Right lobe of liver (tissue), 6 donors: ENCODE data around the gene RERE. TPM values are rescaled to one million over a fixed set of nuclear protein-coding genes. Genes with fewer than 3 reads are reported as not detected.
A peak's percentile ranks its signal among the peaks of the same experiment; 100 is the strongest.

Experiments
- ATAC-seq, 4 donors: fragments of 200-7000 bp; cut with Tn5 transposase; one replicate each; pipeline ENCODE4 v1.9.1; 2020; ENCODE audit warnings: mild to moderate bottlenecking in 4 of 4, moderate library complexity in 4 of 4
- DNase-seq, 3 donors: peaks; one replicate each; pipeline ENCODE4 v3.0.0-alpha.2; 2020
- H3K27ac ChIP-seq, 3 donors: fragments of 200-600 bp; one replicate each; pipeline ENCODE4 v1.8.0; 2022
- H3K27me3 ChIP-seq, 2 donors: fragments of 200-600 bp; one replicate each; pipeline ENCODE4 v1.8.0; 2022
- H3K36me3 ChIP-seq, 4 donors: fragments of 200-600 bp; sonication (generic) in 1 of 4; one replicate each; pipeline versions ENCODE4 v1.5.1 to v1.8.0; 2017 to 2022; ENCODE audit warnings: control low read depth in 1 of 4
- H3K4me1 ChIP-seq, 4 donors: fragments of 200-600 bp; sonication (generic) in 1 of 4; one replicate each; pipeline versions ENCODE4 v1.5.1 to v1.8.0; 2017 to 2022; ENCODE audit warnings: control low read depth in 1 of 4
- H3K4me3 ChIP-seq, 3 donors: fragments of 200-600 bp; one replicate each; pipeline ENCODE4 v1.8.0; 2022
- H3K9me3 ChIP-seq, 4 donors: fragments of 200-600 bp; sonication (generic) in 1 of 4; one replicate each; pipeline versions ENCODE4 v1.5.1 to v1.8.0; 2017 to 2022; ENCODE audit warnings: control low read depth in 1 of 4
- POLR2A ChIP-seq: fragments of 450-650 bp; IDR thresholded peaks from one replicate; pipeline ENCODE4 v1.6.1; 2017; ENCODE audit warnings: antibody characterized with exemption, mild to moderate bottlenecking
- WGBS: methylation state at CpG from one replicate; pipeline ENCODE4 v1.1.6; 2018; ENCODE audit warnings: low coverage, low lambda C conversion rate; ENCODE audit not compliant: insufficient coverage; ENCODE audit errors: missing lambda C conversion rate; 5-methylcytosine and 5-hydroxymethylcytosine counted together
- intact Hi-C, 2 donors: fragments of 100-400 bp; cut with DNase I; formaldehyde crosslinking; loops; one replicate each; pipeline versions ENCODE4 v1.11.2 to v1.14.1; 2022
- total RNA-seq, 6 experiments: library from RNA; depleted of rRNA in 2 of 6; stranded (reverse); fragments of >200 nt in 2 of 6; fragmentation: NEBNext Ultra II Directional in 3 of 6; extraction: Animal tissue kit (Norgen Biotek cat#: 25700) in 3 of 6; gene quantifications; one replicate each; pipeline versions ENCODE4 v1.1.0 to v1.2.4, GENCODE V29; 2016 to 2023
- TF ChIP-seq, protein P1 (sequence below), 4 donors: fragments of 200-600 bp in 3 of 4; fragments of 450-650 bp in 1 of 4; IDR thresholded peaks; one replicate each; pipeline versions ENCODE4 v1.5.1 to v1.8.0; 2016 to 2022; ENCODE audit warnings: antibody characterized with exemption in 4 of 4, mild to moderate bottlenecking in 2 of 4
- donor health status: DM: no; HTN: yes; CAD: no.
- donor health status: DM: no; HTN: no; CAD: no.
- donor health status: DM: no; HTN: no; CAD: no.
- donor health status: DM: no; HTN: yes; CAD: no.
- donor health status: DM: no; HTN: yes; CAD: no.

The RERE gene
- total RNA-seq, 6 experiments from 2014 or later, result 17.5 to 38.4 (median 25.0) TPM

- Histone ChIP-seq H3K27me3 (no peaks in the 10 kb centered on the region), H3K27ac (peak overlapping the region; percentile 73 to 82 (median 79)), H3K9me3 (no peaks in the 10 kb centered on the region), H3K4me3 (peak overlapping the region; percentile 25 to 52 (median 51)), H3K4me1 (peaks cover 0 to 18% (median 3%) of the 10 kb centered on the region in 4 donors), H3K36me3 (no peaks in the 10 kb centered on the region)
- WGBS, result 10% methylated on average over 9 of the region's 11 CpGs
- ATAC-seq, result peak; percentile 97 to 99 (median 98)
- TF ChIP-seq, protein P1, sequence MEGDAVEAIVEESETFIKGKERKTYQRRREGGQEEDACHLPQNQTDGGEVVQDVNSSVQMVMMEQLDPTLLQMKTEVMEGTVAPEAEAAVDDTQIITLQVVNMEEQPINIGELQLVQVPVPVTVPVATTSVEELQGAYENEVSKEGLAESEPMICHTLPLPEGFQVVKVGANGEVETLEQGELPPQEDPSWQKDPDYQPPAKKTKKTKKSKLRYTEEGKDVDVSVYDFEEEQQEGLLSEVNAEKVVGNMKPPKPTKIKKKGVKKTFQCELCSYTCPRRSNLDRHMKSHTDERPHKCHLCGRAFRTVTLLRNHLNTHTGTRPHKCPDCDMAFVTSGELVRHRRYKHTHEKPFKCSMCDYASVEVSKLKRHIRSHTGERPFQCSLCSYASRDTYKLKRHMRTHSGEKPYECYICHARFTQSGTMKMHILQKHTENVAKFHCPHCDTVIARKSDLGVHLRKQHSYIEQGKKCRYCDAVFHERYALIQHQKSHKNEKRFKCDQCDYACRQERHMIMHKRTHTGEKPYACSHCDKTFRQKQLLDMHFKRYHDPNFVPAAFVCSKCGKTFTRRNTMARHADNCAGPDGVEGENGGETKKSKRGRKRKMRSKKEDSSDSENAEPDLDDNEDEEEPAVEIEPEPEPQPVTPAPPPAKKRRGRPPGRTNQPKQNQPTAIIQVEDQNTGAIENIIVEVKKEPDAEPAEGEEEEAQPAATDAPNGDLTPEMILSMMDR (IDR thresholded peaks at IDR 0.05), result no peak
- TF ChIP-seq POLR2A, result peak; percentile 32
- DNase-seq, result peak; percentile 65 to 92 (median 82)
- intact Hi-C loops, result no loop called here
Observed at GRCh38 chr1:8525558-8526275, 291.7 kb downstream of the RERE start.

- 14% methylated on average over 6 of the region's 6 CpGs for WGBS
- Histone ChIP-seq H3K27ac (peak overlapping the region; percentile 73 to 82 (median 79)), H3K27me3 (no peaks in the 10 kb centered on the region), H3K9me3 (no peaks in the 10 kb centered on the region), H3K4me3 (peak overlapping the region; percentile 25 to 52 (median 51)), H3K4me1 (peaks cover 0 to 18% (median 3%) of the 10 kb centered on the region in 4 donors), H3K36me3 (no peaks in the 10 kb centered on the region)
- peak; percentile 8 to 21 (median 14) for ATAC-seq
- no peak for TF ChIP-seq POLR2A
- TF ChIP-seq, protein P1 (IDR thresholded peaks at IDR 0.05), result no peak
- peak in 1 of 3 donors; percentile 51 for DNase-seq
- intact Hi-C loops, result no loop called here
Observed at GRCh38 chr1:8525216-8525557, 292.3 kb downstream of the RERE start.

DNA sequence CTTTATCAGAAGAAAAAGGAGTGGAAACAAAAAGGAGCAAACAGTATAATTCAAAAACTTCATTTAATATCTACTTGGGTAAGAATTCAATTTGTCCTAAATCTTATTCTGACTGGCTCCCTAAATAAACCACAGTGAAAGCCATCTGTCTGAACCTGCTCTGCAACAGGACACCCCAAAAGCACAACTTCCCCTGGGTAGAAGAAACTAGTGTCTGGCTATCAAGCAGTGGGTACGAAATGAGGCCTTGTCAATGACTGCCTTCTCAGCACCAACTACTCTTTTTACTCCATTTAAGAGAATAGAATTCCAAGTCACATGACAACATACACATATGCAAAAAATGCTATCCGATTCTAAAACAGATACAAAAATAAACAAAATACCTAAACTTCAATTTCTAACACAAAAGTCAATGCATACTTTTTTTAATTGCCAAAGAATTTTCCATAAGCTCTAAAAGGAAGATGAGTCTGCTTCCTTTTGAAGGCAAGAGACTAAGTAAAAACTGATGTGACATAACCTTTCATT lies 292.7 kb downstream of the RERE start:
- Histone ChIP-seq H3K9me3 (no peaks in the 10 kb centered on the region), H3K36me3 (no peaks in the 10 kb centered on the region), H3K4me3 (peak overlapping the region; percentile 25 to 52 (median 51)), H3K4me1 (peaks cover 0 to 18% (median 3%) of the 10 kb centered on the region in 4 donors), H3K27me3 (no peaks in the 10 kb centered on the region), H3K27ac (peak overlapping the region; percentile 73 to 82 (median 79))
- DNase-seq (no peak), ATAC-seq (no peak)
- WGBS, result 49% methylated on average over 2 of the region's 2 CpGs
- TF ChIP-seq, protein P1 (IDR thresholded peaks at IDR 0.05), result no peak
- no peak for TF ChIP-seq POLR2A
- intact Hi-C loops, result no loop called here

GRCh38 chr1:8523666-8524206 lies 293.7 kb downstream of the RERE start:
- Histone ChIP-seq H3K36me3 (no peaks in the 10 kb centered on the region), H3K27me3 (no peaks in the 10 kb centered on the region), H3K9me3 (no peaks in the 10 kb centered on the region), H3K4me3 (no peak overlapping the region), H3K27ac (no peak overlapping the region), H3K4me1 (peaks cover 0 to 18% (median 3%) of the 10 kb centered on the region in 4 donors)
- ATAC-seq (no peak), DNase-seq (no peak)
- no peak for TF ChIP-seq POLR2A
- TF ChIP-seq, protein P1 (IDR thresholded peaks at IDR 0.05), result no peak
- intact Hi-C loops, result no loop called here
- WGBS, result 57% methylated on average over 5 of the region's 5 CpGs
